ENCODE results near the gene TMSB10.
A peak's percentile ranks its signal among the peaks of the same experiment; 100 is the strongest.
"Not testable (repeated sequence)": the region's sequence is repeated elsewhere in the genome, so short reads cannot be mapped to it uniquely, and the experiment has no call there.

TMSB10 gene

DNA sequence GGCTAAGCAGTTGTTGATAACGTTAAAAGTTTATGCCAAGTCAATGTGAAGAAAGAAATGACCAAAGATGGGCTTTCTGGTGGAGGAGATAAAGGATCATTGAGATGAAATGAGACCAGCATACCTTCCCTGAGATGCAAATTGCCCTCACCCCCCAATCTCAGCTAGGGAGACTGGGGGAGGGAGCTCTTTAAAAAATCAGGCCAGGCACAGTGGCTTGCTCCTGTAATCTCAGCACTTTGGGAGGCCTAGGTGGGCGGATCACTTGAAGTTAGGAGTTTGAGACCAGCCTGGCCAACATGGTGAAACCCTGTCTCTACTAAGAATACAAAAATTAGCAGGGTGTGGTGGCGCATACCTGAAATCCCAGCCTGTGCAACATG is 34.6 kb downstream of the TMSB10 start:
- DNase-seq = no peak

DNA sequence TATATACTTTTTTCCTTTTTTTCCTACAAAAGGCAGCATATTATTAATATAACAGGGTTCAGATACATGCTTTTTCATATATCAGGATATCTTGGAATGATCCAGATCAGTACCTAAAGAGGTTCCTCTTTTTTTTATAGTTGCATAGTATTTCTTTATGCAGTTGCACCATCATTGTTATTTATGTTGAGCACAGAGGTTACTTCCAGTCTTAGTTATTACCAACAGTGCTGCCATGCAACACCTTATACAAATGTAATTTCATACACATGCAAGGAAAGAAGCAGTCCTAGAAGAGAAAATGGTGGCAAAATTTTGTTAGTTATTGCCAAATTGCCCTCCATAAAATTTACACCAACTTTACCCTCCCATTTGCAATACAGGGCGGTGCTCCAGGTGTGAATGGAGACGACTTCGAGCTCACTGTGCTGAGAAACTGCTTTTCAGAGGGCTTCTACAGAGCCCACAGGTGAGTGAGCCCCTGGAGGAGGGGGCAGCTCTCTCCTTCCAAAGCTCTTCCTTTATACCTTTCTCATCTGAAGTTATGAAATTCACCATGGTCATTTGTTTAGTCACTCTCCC is 35.5 kb downstream of the TMSB10 start:
- DNase-seq = peak; percentile 56 to 88

DNA sequence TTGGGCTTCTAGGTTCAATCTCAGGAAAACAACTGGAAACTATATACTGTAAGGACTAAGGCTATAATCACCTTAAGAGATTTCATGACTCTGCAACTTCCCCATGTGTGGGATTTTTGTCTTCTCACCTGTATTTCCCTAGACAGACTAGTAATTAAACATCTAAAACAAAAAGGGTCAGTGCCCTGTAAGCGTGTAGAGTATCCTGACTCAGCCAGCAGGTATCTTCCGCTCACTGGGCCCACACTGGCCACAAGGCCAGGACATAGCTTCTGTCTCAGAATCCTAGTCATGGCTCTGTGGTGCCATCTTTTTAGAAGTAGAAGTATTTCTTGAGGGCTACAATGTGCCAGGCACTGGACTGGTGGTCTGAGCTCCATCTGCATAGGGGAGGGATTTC is 36.7 kb downstream of the TMSB10 start:
- DNase-seq = no peak

GRCh38 chr2:84942964-84943421 is 37.5 kb downstream of the TMSB10 start:
- DNase-seq = peak; percentile 38 to 53

- no peak for DNase-seq
Observed at GRCh38 chr2:84944295-84944909, 38.9 kb downstream of the TMSB10 start.

- DNase-seq = not testable (repeated sequence)
Observed at GRCh38 chr2:84945838-84946203, 40.4 kb downstream of the TMSB10 start.

DNA sequence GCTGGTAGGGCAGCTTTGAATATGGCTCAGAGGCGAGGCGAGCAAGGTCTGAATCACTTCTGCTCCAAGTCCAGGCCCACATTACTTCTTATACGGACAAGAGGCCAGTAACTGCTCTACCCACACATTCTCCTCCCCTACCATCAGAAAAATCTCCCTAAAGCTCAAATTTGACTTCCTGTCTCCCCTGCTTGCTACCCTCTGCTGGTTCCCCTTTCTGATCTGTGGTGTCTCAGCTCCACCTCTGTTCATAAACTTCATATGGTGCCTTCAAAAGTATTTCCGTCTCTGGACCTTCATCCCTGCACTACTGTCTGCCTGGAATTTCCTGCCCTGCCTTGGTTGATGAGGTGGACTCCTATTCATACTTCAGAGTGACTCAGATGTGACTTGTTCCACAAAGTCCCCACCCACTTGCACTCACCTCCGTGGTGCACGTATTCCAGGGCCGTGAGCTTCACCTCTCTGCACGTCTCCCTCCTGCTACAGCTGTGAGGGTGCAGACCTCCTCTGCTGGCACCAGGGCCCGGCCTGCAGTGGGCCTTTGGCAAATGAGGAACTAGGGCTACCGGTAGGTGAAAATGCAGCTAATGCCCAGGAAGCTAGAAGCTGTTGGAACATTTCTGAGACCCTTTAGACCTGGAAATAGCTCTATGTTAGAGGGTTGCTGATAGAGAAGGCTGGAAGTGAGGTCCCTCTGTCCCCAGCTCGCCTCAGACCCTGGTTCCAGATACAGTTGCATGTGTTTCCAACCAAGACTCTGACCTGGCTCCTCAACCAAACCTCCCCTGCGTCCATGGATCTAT is 41.0 kb downstream of the TMSB10 start:
- DNase-seq = peak; percentile 88 to 89

- DNase-seq = no peak
Observed at GRCh38 chr2:84947010-84947593, 41.6 kb downstream of the TMSB10 start.

- DNase-seq = no peak
Observed at GRCh38 chr2:84953535-84953934, 48.1 kb downstream of the TMSB10 start.

- no peak for DNase-seq
Observed at GRCh38 chr2:84954329-84954728, 48.9 kb downstream of the TMSB10 start.
